HepG2 (cell line): ENCODE measurements around the gene MRPS34. TPM values are rescaled to one million over a fixed set of nuclear protein-coding genes. Genes with fewer than 3 reads are reported as not detected.

Experiments
- ATF1 ChIP-seq: IDR thresholded peaks from 2 replicates; pipeline ENCODE4 v1.6.1; 2016; ENCODE audit warnings: mild to moderate bottlenecking, control low read depth
- BATF2 ChIP-seq: sonication (generic); formaldehyde crosslinking; IDR thresholded peaks from 2 replicates; pipeline ENCODE4 v1.8.0; 2022; ENCODE audit warnings: mild to moderate bottlenecking, missing genetic modification reagents, moderate library complexity
- CREB3 ChIP-seq: sonication (generic); formaldehyde crosslinking; IDR thresholded peaks from 2 replicates; pipeline ENCODE4 v1.5.0; 2020; ENCODE audit warnings: missing genetic modification reagents
- CSRNP2 ChIP-seq: sonication (generic); formaldehyde crosslinking; conservative IDR thresholded peaks from 2 replicates; pipeline ENCODE4 v1.8.0; 2022; ENCODE audit warnings: low read depth, missing genetic modification reagents
- HMG20B ChIP-seq: conservative IDR thresholded peaks from 2 replicates; pipeline ENCODE4 v1.6.1; 2016; ENCODE audit warnings: missing genetic modification reagents, missing compliant biosample characterization
- HOXA9 ChIP-seq: sonication (generic); formaldehyde crosslinking; IDR thresholded peaks from 2 replicates; pipeline ENCODE4 v1.8.1; 2022; ENCODE audit warnings: missing genetic modification reagents, mild to moderate bottlenecking, moderate library complexity, borderline replicate concordance
- LBX2 ChIP-seq: sonication (generic); formaldehyde crosslinking; IDR thresholded peaks from 2 replicates; pipeline ENCODE4 v1.5.0; 2020; ENCODE audit warnings: missing genetic modification reagents, mild to moderate bottlenecking, borderline replicate concordance
- MEIS1 ChIP-seq: sonication (generic); formaldehyde crosslinking; IDR thresholded peaks from 2 replicates; pipeline ENCODE4 v1.9.0; 2021; ENCODE audit warnings: mild to moderate bottlenecking, missing genetic modification reagents, moderate library complexity, borderline replicate concordance
- PREB ChIP-seq: sonication (generic); formaldehyde crosslinking; IDR thresholded peaks from 2 replicates; pipeline ENCODE4 v1.4.0; 2020; ENCODE audit warnings: missing genetic modification reagents
- SRF ChIP-seq: IDR thresholded peaks from 2 replicates; pipeline ENCODE4 v1.6.1; 2011; ENCODE audit warnings: mild to moderate bottlenecking, low read depth, low read length, moderate library complexity
- THYN1 ChIP-seq: sonication (generic); formaldehyde crosslinking; IDR thresholded peaks from 2 replicates; pipeline ENCODE4 v1.8.1; 2023; ENCODE audit warnings: low read depth, mild to moderate bottlenecking, moderate library complexity, missing genetic modification reagents, borderline replicate concordance
- TIGD3 ChIP-seq: sonication (generic); formaldehyde crosslinking; IDR thresholded peaks from 2 replicates; pipeline ENCODE4 v1.5.1; 2020; ENCODE audit warnings: mild to moderate bottlenecking, missing genetic modification reagents, borderline replicate concordance
- ZBTB39 ChIP-seq: sonication (generic); formaldehyde crosslinking; IDR thresholded peaks from 2 replicates; pipeline ENCODE4 v1.5.0; 2020; ENCODE audit warnings: missing genetic modification reagents
- ZNF441 ChIP-seq: sonication (generic); formaldehyde crosslinking; IDR thresholded peaks from 2 replicates; pipeline ENCODE4 v1.7.0; 2021; ENCODE audit warnings: missing genetic modification reagents, borderline replicate concordance
- ZNF710 ChIP-seq: sonication (generic); formaldehyde crosslinking; IDR thresholded peaks from 2 replicates; pipeline ENCODE4 v1.5.0; 2020; ENCODE audit warnings: mild to moderate bottlenecking, missing genetic modification reagents, borderline replicate concordance
- polyA plus RNA-seq, 8 experiments: library from polyadenylated mRNA; depleted of rRNA in 3 of 8; stranded (reverse) in 7 of 8; unstranded in 1 of 8; fragments of >200 nt; fragmentation: Illumina TruSeq in 4 of 8; extraction: Trizol in 4 of 8; gene quantifications; 2 replicates each; pipeline versions ENCODE4 v1.2.1 to v1.2.3, GENCODE V29; 2011 to 2016; ENCODE audit warnings: low read depth in 4 of 8, missing spikeins in 1 of 8, mixed read lengths in 1 of 8; ENCODE audit not compliant: insufficient read depth in 1 of 8
- total RNA-seq, 5 experiments: library from RNA; depleted of rRNA; stranded (reverse); fragments of >200 nt; fragmentation: Illumina TruSeq; extraction: Trizol; gene quantifications; 2 replicates each; pipeline ENCODE4 v1.2.3, GENCODE V29; 2016; ENCODE audit warnings: low read depth in 1 of 5

Gene MRPS34
- total and polyA plus RNA-seq, 2 of the 13 experiments (the other 11 are each of a cell fraction or from before 2014, with no cell fraction given) = 63.5 to 131 TPM

GRCh38 chr16:1782408-1783264 lies 9.7 kb upstream of the MRPS34 start, which contains the start of the genes NUBP2 and SPSB3 (continued):
- TF ChIP-seq ZNF710 (no peak), BATF2 (no peak), CSRNP2 (no peak), PREB (no peak), SRF (peak; percentile 20; the same call in 1 of the 2 replicates), TIGD3 (CRISPR knock-in tag) (no peak), THYN1 (no peak), HMG20B (CRISPR knock-in tag) (no peak), ZBTB39 (CRISPR knock-in tag) (no peak), MEIS1 (no peak; the same call in 1 of the 2 replicates), ATF1 (CRISPR knock-in tag) (peak; percentile 98), CREB3 (CRISPR knock-in tag) (no peak), HOXA9 (no peak), ZNF441 (CRISPR knock-in tag) (no peak), LBX2 (peak; percentile 37; the same call in 1 of the 2 replicates)
